NT2/D1 (cell line): ENCODE results near the gene EPX.

Experiments used
- DNase-seq: peaks from one replicate; pipeline ENCODE4 v3.0.0-alpha.2; 2011; ENCODE audit warnings: low read depth, low spot score
- H3K27me3 ChIP-seq: 2 replicates; pipeline ENCODE4 v1.6.0; 2011; ENCODE audit warnings: mild to moderate bottlenecking; ENCODE audit not compliant: insufficient read length, insufficient read depth
- H3K36me3 ChIP-seq: 2 replicates; pipeline ENCODE4 v1.6.1; 2011; ENCODE audit warnings: mild to moderate bottlenecking, low read length, mixed read lengths; ENCODE audit not compliant: insufficient read depth, insufficient read length
- H3K4me1 ChIP-seq: 2 replicates; pipeline ENCODE4 v1.5.1; 2011; ENCODE audit not compliant: insufficient read depth, insufficient read length
- H3K4me3 ChIP-seq: 2 replicates; pipeline ENCODE4 v1.5.1; 2011; ENCODE audit warnings: low read depth; ENCODE audit not compliant: insufficient read length
- H3K9ac ChIP-seq: 2 replicates; pipeline ENCODE4 v1.6.0; 2011; ENCODE audit warnings: low read depth; ENCODE audit not compliant: insufficient read length
- H3K9me3 ChIP-seq: 2 replicates; pipeline ENCODE4 v1.5.1; 2011; ENCODE audit warnings: mild to moderate bottlenecking, low read length; ENCODE audit not compliant: insufficient read depth
- SUZ12 ChIP-seq: IDR thresholded peaks from 2 replicates; pipeline ENCODE4 v1.6.1; 2011; ENCODE audit not compliant: insufficient read length, insufficient read depth; ENCODE audit errors: extremely low read depth
- YY1 ChIP-seq: IDR thresholded peaks from 2 replicates; pipeline ENCODE4 v1.6.1; 2011; ENCODE audit not compliant: insufficient read length, insufficient read depth
- ZNF274 ChIP-seq: IDR thresholded peaks from 2 replicates; pipeline ENCODE4 v1.6.1; 2011; ENCODE audit warnings: mild to moderate bottlenecking, low read depth, low read length

The EPX gene

DNA sequence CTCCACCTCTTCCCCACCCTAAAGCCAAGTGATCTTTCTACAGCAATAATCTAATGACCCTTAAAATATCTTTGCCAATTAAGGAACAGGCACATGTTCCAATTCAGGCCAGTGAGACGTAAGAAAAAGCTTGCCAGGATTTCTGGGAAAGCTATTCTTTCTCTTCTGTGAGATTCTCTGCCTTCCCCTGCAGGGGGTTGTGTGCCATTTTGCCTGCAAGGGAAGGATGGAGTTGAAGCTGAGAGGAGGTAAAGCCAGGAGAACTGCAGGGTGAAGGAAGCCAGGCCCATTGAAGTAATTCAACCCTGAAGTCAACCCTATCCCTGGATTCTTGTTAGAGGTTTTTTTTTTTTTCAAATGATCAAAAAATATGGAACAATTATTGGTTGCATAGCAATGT is 36.9 kb downstream of the EPX start:
- no peak for TF ChIP-seq ZNF274
- TF ChIP-seq SUZ12 = no peak
- TF ChIP-seq YY1 = no peak
- H3K36me3 ChIP-seq = no peaks in the 10 kb centered on the region
- no peak overlapping the region for H3K9ac ChIP-seq
- DNase-seq = no peak
- H3K4me3 ChIP-seq = no peak overlapping the region
- H3K9me3 ChIP-seq = peaks cover 7% of the 10 kb centered on the region; the same call in 1 of the 2 replicates
- H3K4me1 ChIP-seq = no peaks in the 10 kb centered on the region
- no peaks in the 10 kb centered on the region for H3K27me3 ChIP-seq

DNA sequence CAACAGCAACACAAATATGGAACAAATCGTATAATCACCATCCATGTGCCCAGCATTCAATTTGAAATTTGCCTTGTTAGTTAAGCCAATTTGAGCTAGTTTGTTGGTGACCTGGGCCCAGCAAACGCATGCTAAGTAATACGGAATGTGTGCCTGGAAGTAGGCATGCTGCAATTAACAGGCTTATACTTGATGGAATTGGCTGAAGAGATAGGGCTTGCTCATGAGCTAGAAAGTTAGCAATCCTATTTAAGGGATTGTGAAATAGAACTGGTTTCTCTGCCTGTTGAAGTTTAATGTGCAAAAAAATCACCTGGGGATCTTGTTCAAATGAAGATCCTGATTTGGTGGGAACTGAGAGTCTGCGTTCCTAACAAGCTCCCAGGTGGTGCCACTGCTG is 37.4 kb downstream of the EPX start:
- Histone ChIP-seq H3K9ac (no peak overlapping the region), H3K36me3 (no peaks in the 10 kb centered on the region), H3K4me3 (no peak overlapping the region), H3K4me1 (no peaks in the 10 kb centered on the region), H3K27me3 (no peaks in the 10 kb centered on the region), H3K9me3 (peaks cover 7% of the 10 kb centered on the region; the same call in 1 of the 2 replicates)
- no peak for DNase-seq
- TF ChIP-seq SUZ12 (no peak), ZNF274 (no peak), YY1 (no peak)

DNA sequence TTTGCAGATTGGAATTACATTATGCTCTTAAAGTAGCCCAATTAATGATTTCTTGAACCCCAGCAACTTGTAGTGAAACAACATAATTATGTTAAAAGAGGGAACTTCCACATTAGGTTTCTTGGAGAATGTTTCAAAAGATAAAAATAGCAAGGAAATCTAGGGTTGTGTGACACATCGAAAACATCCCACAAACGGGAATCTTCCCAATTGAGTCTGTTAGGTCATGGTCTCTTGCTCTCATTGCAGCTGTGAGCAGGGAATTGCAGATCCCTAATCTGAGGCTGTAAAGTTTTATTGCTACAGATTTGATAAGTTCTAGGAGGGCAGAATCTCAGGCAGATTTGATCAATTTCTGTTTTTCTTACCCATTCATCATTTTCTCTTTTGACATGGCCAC is 39.1 kb downstream of the EPX start:
- H3K27me3 ChIP-seq = no peaks in the 10 kb centered on the region
- no peaks in the 10 kb centered on the region for H3K4me1 ChIP-seq
- no peaks in the 10 kb centered on the region for H3K36me3 ChIP-seq
- no peak overlapping the region for H3K9ac ChIP-seq
- TF ChIP-seq SUZ12 (no peak), ZNF274 (no peak), YY1 (no peak)
- peaks cover 7% of the 10 kb centered on the region; the same call in 1 of the 2 replicates for H3K9me3 ChIP-seq
- no peak for DNase-seq
- no peak overlapping the region for H3K4me3 ChIP-seq

DNA sequence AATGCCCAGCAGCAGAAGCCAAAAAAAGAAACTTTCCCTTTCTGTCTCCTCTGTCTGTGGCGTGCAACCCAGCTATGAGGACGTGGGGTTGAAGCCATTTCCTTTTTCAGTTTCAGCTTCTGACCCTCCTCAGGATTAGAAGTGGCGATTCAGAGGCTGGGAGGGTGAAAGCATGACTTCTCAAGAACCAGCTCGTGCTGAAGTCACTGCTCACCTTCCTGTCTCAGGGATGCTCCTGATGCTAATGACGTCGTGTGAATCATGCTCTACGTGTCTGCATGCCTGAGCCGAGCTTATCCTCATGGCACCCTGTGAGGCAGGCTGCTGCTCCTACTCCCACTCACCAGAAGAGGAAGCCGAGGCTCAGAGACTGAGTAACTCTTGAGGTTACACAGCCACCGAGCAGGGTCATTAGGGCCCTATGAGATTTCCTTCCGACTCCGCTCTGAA is 40.2 kb downstream of the EPX start:
- Histone ChIP-seq H3K27me3 (no peaks in the 10 kb centered on the region), H3K9ac (no peak overlapping the region), H3K9me3 (peaks cover 4% of the 10 kb centered on the region; the same call in 1 of the 2 replicates), H3K36me3 (no peaks in the 10 kb centered on the region), H3K4me1 (no peaks in the 10 kb centered on the region), H3K4me3 (no peak overlapping the region)
- TF ChIP-seq YY1 (no peak), SUZ12 (no peak), ZNF274 (no peak)
- no peak for DNase-seq

DNA sequence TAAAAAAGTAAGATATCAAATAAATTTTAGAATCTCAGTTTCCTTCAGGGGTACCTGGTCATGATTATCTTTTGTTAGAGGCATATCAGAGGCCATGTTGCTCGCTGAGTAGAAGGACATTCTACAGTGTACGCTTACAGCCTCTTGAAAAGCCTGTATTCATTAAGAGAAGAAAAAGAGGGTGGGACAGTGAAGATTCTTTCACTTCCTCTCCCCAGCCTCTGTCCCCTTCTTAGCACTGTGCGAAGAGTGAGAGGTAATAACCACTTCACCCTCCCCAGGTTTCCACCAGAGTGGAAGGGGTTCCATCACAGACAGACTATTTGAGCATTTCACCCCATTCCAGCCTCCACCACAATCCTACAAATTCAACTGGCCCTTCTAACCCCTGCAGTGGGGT is 41.0 kb downstream of the EPX start:
- H3K4me1 ChIP-seq = no peaks in the 10 kb centered on the region
- no peaks in the 10 kb centered on the region for H3K9me3 ChIP-seq
- H3K4me3 ChIP-seq = no peak overlapping the region
- DNase-seq = no peak
- TF ChIP-seq SUZ12 (no peak), YY1 (no peak), ZNF274 (no peak)
- no peaks in the 10 kb centered on the region for H3K36me3 ChIP-seq
- no peak overlapping the region for H3K9ac ChIP-seq
- H3K27me3 ChIP-seq = no peaks in the 10 kb centered on the region

DNA sequence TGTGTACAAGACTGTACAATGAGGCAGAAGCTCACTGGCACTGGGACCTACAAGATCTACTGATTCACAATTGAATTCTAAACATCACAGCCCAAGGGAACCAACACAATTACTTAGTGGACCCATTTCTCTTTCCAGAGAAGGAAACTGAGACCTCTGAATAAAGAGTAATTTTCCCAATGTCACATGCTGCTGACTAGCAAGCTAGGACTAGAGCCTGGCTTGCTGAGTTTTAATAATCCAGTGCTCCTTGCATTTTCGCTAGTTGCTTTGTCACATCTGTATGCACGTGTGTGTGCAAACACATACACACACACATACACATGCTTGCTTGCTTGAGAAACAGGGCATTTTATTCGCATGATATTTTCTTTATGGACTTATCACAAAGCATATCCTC is 42.0 kb downstream of the EPX start:
- no peak overlapping the region for H3K4me3 ChIP-seq
- H3K27me3 ChIP-seq = peaks cover 5% of the 10 kb centered on the region
- H3K9me3 ChIP-seq = no peaks in the 10 kb centered on the region
- TF ChIP-seq ZNF274 (no peak), YY1 (no peak), SUZ12 (no peak)
- H3K4me1 ChIP-seq = no peaks in the 10 kb centered on the region
- H3K36me3 ChIP-seq = no peaks in the 10 kb centered on the region
- no peak for DNase-seq
- no peak overlapping the region for H3K9ac ChIP-seq

DNA sequence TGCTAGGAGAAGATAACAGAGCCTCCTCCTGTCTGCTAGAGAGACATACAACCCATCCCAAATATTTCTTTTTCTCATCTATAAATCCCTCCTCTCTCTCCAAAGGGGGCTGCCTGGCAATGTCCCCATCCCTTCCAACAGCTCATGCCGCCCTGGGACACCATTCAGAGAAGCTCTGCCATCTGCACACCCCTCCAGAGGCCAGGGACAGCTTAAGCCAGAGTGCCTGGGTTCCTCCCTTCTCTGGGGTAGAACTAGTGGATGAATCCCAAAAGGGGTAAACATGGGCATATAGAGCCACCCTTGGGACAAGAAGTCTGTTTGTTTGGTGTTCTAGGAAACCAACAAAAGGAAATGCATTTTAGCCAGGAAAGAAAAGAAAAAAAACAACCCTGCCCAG is 43.3 kb downstream of the EPX start:
- no peak for TF ChIP-seq ZNF274
- TF ChIP-seq SUZ12 = no peak
- TF ChIP-seq YY1 = no peak
- H3K4me3 ChIP-seq = no peak overlapping the region
- no peaks in the 10 kb centered on the region for H3K36me3 ChIP-seq
- H3K27me3 ChIP-seq = peaks cover 8% of the 10 kb centered on the region
- DNase-seq = no peak
- H3K9me3 ChIP-seq = no peaks in the 10 kb centered on the region
- H3K4me1 ChIP-seq = no peaks in the 10 kb centered on the region
- H3K9ac ChIP-seq = no peak overlapping the region
